Ishikawa (cell line): ENCODE measurements around the gene LPP.

Experiments used
- CEBPB ChIP-seq: IDR thresholded peaks from 2 replicates; pipeline ENCODE4 v1.6.1; 2012
- CREB1 ChIP-seq: IDR thresholded peaks from 2 replicates; pipeline ENCODE4 v1.6.1; 2012; ENCODE audit warnings: low read depth
- EGR1 ChIP-seq: IDR thresholded peaks from 2 replicates; pipeline ENCODE4 v1.6.1; 2012
- EP300 ChIP-seq: IDR thresholded peaks from 2 replicates; pipeline ENCODE4 v1.6.1; 2012; ENCODE audit warnings: borderline replicate concordance
- FOXM1 ChIP-seq: IDR thresholded peaks from 2 replicates; pipeline ENCODE4 v1.6.1; 2012; ENCODE audit warnings: low read depth, borderline replicate concordance
- MAX ChIP-seq: IDR thresholded peaks from 2 replicates; pipeline ENCODE4 v1.6.1; 2012
- NFIC ChIP-seq: IDR thresholded peaks from 2 replicates; pipeline ENCODE4 v1.6.1; 2012
- RAD21 ChIP-seq: IDR thresholded peaks from 2 replicates; pipeline ENCODE4 v1.6.1; 2012; ENCODE audit warnings: low read depth
- TAF1 ChIP-seq: IDR thresholded peaks from 2 replicates; pipeline ENCODE4 v1.6.1; 2012; ENCODE audit warnings: low read depth, mild to moderate bottlenecking
- TCF12 ChIP-seq: IDR thresholded peaks from 2 replicates; pipeline ENCODE4 v1.6.1; 2012; ENCODE audit warnings: low read depth
- TEAD4 ChIP-seq: IDR thresholded peaks from 2 replicates; pipeline ENCODE4 v1.6.1; 2012
- YY1 ChIP-seq: IDR thresholded peaks from 2 replicates; pipeline ENCODE4 v1.6.1; 2012; ENCODE audit warnings: low read depth
- ZBTB7A ChIP-seq: IDR thresholded peaks from 2 replicates; pipeline ENCODE4 v1.6.1; 2012; ENCODE audit warnings: low read depth
- TF ChIP-seq, protein P1 (sequence below): IDR thresholded peaks from 2 replicates; pipeline ENCODE4 v1.6.1; 2012; ENCODE audit warnings: low read depth, mild to moderate bottlenecking
- TF ChIP-seq, protein P2 (sequence below): IDR thresholded peaks from 2 replicates; pipeline ENCODE4 v1.6.1; 2012

LPP gene

DNA sequence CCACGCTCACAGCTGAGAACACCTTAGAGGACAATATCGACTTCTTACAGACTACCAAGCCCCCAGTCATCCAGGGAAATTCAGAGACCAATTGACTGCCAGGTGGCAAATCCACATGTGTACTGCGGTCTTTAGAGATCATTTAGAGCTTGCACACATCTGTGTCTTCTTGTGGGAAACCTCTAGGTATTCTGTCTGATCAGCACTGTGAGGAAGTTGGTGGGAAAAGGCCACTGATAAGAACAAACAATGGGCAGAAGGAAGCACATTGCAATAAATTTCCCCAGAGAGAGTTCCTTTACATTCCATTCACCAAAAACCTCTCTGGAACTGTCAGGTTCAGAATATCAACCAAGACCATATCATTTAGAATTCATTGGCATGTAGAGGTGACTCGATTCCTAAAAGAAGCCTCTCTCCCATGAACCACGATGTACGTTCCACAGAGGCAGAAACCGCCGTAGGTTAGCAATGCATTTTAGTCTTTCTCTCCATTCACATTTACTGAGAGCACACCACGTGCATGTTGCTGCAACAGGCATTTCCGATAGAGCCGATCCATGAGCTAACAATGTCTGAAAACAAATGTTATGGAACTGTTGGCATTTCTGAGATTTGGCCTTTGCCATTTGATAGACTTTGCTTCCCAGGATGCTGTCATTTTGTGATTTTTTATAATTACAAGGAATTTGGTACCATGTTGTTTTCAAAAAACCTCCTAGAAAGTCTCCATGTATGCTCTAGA is 730.5 kb downstream of the LPP start:
- TF ChIP-seq TCF12 (no peak), TAF1 (no peak), YY1 (no peak), EGR1 (no peak), FOXM1 (no peak), MAX (no peak), EP300 (no peak), NFIC (no peak), CEBPB (no peak), RAD21 (no peak)

DNA sequence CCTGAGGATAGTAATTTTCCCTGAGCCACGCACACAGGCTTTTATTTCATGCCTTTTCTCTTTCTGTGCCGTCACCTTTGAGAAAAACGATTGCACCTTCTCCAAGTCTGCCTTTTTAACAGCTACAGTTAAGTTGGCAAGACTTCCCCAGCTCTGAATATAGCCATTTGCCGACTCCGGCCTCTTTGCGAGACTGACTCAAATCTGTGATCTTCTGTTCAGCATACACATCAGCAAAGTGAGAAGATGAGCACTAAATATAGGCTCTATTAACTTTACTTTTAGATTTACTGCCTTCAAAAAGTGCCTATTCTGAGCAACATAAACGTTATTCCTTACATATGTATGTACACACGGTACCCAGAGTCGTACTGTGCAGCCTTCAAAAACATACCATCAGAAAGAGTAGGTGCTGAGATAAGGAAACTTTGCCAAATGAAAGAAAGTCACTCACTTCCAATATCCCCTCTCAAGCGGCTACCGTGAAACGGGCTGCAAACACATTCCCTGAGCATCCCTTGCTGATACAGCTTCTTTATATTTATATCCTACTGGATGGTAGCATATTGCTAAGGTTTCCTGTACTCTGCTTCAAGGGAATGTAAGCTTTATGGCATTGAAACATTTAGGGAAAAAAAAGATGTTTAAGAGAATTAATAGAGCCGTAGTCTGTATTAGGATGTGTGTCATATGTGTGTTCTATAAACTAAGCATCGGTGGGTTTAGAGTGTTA is 734.5 kb downstream of the LPP start:
- TF ChIP-seq TAF1 (no peak), CREB1 (no peak)
- TF ChIP-seq, protein P1, sequence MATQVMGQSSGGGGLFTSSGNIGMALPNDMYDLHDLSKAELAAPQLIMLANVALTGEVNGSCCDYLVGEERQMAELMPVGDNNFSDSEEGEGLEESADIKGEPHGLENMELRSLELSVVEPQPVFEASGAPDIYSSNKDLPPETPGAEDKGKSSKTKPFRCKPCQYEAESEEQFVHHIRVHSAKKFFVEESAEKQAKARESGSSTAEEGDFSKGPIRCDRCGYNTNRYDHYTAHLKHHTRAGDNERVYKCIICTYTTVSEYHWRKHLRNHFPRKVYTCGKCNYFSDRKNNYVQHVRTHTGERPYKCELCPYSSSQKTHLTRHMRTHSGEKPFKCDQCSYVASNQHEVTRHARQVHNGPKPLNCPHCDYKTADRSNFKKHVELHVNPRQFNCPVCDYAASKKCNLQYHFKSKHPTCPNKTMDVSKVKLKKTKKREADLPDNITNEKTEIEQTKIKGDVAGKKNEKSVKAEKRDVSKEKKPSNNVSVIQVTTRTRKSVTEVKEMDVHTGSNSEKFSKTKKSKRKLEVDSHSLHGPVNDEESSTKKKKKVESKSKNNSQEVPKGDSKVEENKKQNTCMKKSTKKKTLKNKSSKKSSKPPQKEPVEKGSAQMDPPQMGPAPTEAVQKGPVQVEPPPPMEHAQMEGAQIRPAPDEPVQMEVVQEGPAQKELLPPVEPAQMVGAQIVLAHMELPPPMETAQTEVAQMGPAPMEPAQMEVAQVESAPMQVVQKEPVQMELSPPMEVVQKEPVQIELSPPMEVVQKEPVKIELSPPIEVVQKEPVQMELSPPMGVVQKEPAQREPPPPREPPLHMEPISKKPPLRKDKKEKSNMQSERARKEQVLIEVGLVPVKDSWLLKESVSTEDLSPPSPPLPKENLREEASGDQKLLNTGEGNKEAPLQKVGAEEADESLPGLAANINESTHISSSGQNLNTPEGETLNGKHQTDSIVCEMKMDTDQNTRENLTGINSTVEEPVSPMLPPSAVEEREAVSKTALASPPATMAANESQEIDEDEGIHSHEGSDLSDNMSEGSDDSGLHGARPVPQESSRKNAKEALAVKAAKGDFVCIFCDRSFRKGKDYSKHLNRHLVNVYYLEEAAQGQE = no peak
- TF ChIP-seq, protein P2, sequence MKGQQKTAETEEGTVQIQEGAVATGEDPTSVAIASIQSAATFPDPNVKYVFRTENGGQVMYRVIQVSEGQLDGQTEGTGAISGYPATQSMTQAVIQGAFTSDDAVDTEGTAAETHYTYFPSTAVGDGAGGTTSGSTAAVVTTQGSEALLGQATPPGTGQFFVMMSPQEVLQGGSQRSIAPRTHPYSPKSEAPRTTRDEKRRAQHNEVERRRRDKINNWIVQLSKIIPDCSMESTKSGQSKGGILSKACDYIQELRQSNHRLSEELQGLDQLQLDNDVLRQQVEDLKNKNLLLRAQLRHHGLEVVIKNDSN = no peak

DNA sequence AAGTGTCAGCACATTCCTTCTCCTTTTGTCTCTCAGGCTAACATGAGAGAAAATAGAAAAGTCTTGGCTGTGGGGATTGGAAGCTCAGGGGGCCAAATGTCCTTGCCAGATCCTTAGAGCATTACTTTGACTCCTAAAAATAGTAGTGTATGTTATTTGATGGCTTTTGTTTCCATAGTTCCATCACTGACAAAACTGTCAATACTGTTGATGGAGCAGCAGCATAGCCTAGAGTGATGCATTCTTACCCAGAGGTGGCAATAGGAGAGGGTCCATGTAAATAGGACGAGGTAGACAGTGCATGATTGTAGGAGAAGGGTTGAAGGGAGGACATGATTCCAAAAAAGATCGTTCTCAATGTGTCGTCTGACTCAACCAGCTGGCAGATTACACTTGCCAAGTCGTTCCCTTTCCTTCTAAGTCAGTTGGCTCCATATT is 735.1 kb downstream of the LPP start:
- TF ChIP-seq TAF1 = no peak
- TF ChIP-seq TCF12 = no peak
- no peak for TF ChIP-seq EP300
- no peak for TF ChIP-seq YY1
- no peak for TF ChIP-seq EGR1
- TF ChIP-seq NFIC = no peak
- TF ChIP-seq, protein P2 = no peak
- TF ChIP-seq CREB1 = no peak
- no peak for TF ChIP-seq FOXM1
- no peak for TF ChIP-seq RAD21
- TF ChIP-seq CEBPB = no peak
- TF ChIP-seq, protein P1 = no peak
- TF ChIP-seq ZBTB7A = no peak
- no peak for TF ChIP-seq TEAD4
- no peak for TF ChIP-seq MAX

DNA sequence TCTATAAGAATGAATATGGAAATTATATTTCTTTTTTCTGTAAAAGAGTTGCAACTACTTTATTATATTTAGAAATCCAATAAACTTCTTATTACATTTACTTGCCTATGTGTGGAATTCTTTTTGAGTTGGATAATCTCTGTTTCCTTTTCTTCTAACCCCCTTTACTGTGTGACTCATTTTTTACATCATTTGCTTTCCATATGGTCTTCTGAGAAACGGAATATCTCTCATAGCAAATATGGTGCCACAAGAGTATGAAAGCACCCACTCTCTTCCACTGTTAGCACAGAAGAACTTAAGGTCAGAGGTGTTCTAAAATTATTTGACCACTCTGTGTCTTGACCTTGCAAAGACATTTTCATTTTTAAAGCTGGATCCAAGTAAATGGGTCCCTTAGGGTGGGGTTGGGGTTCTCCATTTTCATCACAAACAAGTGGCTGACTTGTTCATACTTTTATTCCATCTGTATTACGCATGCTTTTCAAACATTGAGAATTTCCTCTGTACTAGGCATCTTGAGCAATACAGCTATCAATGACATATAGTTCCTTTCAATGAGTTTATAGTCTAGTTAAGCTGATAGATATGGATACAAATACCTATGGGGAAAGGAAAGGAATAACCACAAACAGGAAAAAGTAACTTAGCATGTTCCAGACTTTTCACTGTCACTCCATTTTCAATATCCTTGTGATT is 736.8 kb downstream of the LPP start:
- TF ChIP-seq YY1 = no peak
- no peak for TF ChIP-seq FOXM1
- TF ChIP-seq NFIC = no peak
- TF ChIP-seq MAX = no peak
- TF ChIP-seq, protein P1 = no peak
- TF ChIP-seq TCF12 = no peak
- no peak for TF ChIP-seq ZBTB7A
- no peak for TF ChIP-seq EP300
- TF ChIP-seq, protein P2 = no peak
- TF ChIP-seq CEBPB = no peak
- no peak for TF ChIP-seq CREB1
